ENCODE measurements around the gene STAP1.
"Not testable (repeated sequence)": the region's sequence is repeated elsewhere in the genome, so short reads cannot be mapped to it uniquely, and the experiment has no call there.

STAP1 gene

DNA sequence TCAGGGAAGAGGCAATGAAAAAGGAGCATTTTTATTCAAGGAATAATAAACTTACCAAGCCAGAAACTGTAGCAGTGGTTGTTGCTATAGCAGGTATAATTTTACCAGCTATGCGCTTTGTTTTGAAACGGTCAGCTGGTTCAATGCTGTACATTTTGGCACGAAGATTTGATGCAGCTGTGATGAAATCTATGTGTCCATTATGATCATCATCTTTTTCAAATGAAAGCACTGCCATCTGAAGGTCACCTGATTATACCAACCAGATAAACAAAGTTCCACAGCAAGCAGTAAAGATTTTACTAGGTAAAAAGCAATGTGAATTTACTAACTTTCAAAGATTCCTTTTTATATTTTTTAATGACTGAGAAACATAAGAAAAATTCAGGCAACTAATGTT is 66.4 kb downstream of the STAP1 start:
- DNase-seq (ENCODE audit: low read depth, low spot score) = no peak

- DNase-seq (ENCODE audit: low read depth, low spot score) = no peak
Measured at GRCh38 chr4:67632492-67632891, 74.0 kb downstream of the STAP1 start.

DNA sequence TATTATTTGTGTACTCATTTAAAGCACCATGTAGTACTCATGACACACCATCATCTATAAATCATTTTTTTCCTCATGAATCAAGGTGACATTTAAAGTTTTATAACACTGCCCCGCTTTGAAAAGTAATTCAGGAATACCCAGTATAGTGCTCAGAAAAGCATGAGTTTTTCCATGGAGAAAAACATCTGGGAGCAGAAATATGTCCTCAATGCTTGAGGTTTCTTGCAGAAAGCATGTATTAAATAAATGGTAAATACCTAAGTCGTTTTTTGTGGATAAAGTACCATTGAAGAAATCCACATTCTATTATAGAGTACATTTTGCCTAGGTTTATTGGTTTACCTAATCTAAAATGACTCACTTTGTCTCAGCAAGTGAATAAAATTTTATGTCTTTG is 76.2 kb downstream of the STAP1 start:
- DNase-seq (ENCODE audit: low read depth, low spot score) = no peak

DNA sequence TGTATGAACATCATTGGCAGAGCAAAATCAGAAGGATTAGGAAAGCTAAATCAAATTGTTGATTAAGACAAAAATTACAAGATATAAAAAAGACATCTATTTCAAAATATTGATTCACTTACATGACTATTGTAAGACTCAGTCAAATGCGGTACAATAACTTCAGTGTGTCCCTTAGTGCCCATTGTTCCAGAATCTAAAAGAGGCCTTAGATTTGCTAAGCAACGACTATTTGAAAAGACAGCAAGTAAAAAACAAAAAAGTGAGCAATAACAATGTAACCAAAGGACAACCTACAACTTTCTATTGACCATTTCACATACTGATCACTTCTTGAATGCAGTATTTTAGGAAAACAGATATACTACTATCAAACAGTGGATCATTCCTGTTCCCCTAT is 76.8 kb downstream of the STAP1 start:
- no peak for DNase-seq (ENCODE audit: low read depth, low spot score)

DNA sequence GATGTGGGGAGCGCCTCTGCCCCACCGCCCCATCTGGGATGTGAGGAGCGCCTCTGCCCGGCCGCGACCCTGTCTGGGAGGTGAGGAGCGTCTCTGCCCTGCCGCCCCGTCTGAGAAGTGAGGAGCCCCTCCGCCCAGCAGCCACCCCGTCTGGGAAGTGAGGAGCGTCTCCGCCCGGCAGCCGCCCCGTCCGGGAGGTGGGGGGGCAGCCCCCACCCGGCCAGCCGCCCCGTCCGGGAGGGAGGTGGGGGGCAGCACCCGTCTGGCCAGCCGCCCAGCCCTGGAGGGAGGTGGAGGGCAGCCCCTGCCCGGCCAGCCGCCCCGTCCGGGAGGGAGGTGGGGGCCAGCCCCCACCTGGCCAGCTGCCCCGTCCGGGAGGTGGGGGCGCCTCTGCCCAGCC is 78.5 kb downstream of the STAP1 start:
- DNase-seq (ENCODE audit: low read depth, low spot score) = not testable (repeated sequence)

GRCh38 chr4:67638136-67638535 is 79.6 kb downstream of the STAP1 start:
- DNase-seq (ENCODE audit: low read depth, low spot score) = no peak

DNA sequence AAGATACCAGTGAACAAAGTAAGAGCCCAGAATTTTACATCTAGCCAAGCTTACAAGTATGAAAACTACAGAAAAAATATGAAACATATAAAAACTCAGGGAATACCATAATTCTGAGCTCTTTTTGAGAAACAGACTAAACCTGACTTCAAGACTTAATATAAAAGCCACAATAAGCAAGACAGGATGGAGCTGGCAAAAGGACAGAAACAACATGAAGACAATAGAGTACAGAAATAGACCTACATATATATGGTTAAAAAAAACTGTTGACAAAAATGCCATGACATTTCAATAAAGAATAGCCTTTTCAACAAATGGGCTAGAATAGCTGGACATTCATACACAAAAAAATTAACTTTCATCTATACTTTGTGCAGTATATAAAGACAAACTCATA is 93.0 kb downstream of the STAP1 start:
- DNase-seq (ENCODE audit: low read depth, low spot score) = no peak

All from iPS DF 19.7 (cell line).